Keratinocyte (primary cell): ENCODE data around the gene EGFL8. TPM values are rescaled to one million over a fixed set of nuclear protein-coding genes. Genes with fewer than 3 reads are reported as not detected.

Experiments
- DNase-seq: peaks from one replicate; pipeline ENCODE4 v3.0.0-alpha.2; 2011; ENCODE audit warnings: low read depth, missing footprints, low spot score
- FAIRE-seq: peaks from 2 replicates; lab custom pipeline; 2011; peaks lifted over from hg19 to GRCh38; lab: Jason Lieb, UNC
- H2AFZ ChIP-seq: 2 replicates; pipeline ENCODE4 v1.6.0; 2012; ENCODE audit warnings: low read length, control low read depth, inconsistent platforms; ENCODE audit not compliant: control insufficient read depth
- H3K27ac ChIP-seq: 2 replicates; pipeline ENCODE4 v1.5.1; 2011; ENCODE audit warnings: low read length; ENCODE audit not compliant: control insufficient read depth, insufficient read depth
- H3K27me3 ChIP-seq: 3 replicates; pipeline ENCODE4 v1.6.0; 2011; ENCODE audit warnings: low read length; ENCODE audit not compliant: control insufficient read depth, insufficient read depth; ENCODE audit errors: extremely low read depth
- H3K36me3 ChIP-seq, 2 experiments: 2 replicates in 1 of 2; 3 replicates in 1 of 2; pipeline ENCODE4 v1.5.1; 2011; ENCODE audit warnings: low read length in 2 of 2, mild to moderate bottlenecking in 1 of 2; ENCODE audit not compliant: control insufficient read depth in 2 of 2, insufficient read depth in 2 of 2; ENCODE audit errors: extremely low read depth in 1 of 2
- H3K4me1 ChIP-seq: 3 replicates; pipeline ENCODE4 v1.5.1; 2011; ENCODE audit warnings: low read length; ENCODE audit not compliant: control insufficient read depth, insufficient read depth; ENCODE audit errors: extremely low read depth
- H3K4me2 ChIP-seq: 3 replicates; pipeline ENCODE4 v1.6.0; 2011; ENCODE audit warnings: low read depth, low read length; ENCODE audit not compliant: control insufficient read depth, insufficient read depth; ENCODE audit errors: extremely low read depth
- H3K4me3 ChIP-seq, 3 experiments: fragments of 200-600 bp in 1 of 3; sonication (generic) in 1 of 3; 2 replicates in 2 of 3; 3 replicates in 1 of 3; pipeline ENCODE4 v1.5.1; 2011 to 2016; ENCODE audit warnings: low read length in 3 of 3, mild to moderate bottlenecking in 3 of 3, control low read depth in 2 of 3, inconsistent platforms in 1 of 3, low read depth in 1 of 3, mixed read lengths in 1 of 3, mixed run types in 1 of 3, moderate library complexity in 1 of 3; ENCODE audit not compliant: control insufficient read depth in 2 of 3, insufficient read depth in 2 of 3; ENCODE audit errors: extremely low read depth in 1 of 3
- H3K79me2 ChIP-seq: 2 replicates; pipeline ENCODE4 v1.6.0; 2012; ENCODE audit warnings: low read length; ENCODE audit not compliant: control insufficient read depth, insufficient read depth
- H3K9ac ChIP-seq: 3 replicates; pipeline ENCODE4 v1.6.0; 2011; ENCODE audit warnings: low read length; ENCODE audit not compliant: control insufficient read depth, insufficient read depth; ENCODE audit errors: extremely low read depth
- H3K9me1 ChIP-seq: 3 replicates; pipeline ENCODE4 v1.6.0; 2011; ENCODE audit warnings: low read length; ENCODE audit not compliant: control insufficient read depth, insufficient read depth; ENCODE audit errors: extremely low read depth
- H3K9me3 ChIP-seq: 2 replicates; pipeline ENCODE4 v1.5.1; 2012; ENCODE audit warnings: low read depth, low read length; ENCODE audit not compliant: control insufficient read depth
- H4K20me1 ChIP-seq: 3 replicates; pipeline ENCODE4 v1.6.0; 2011; ENCODE audit warnings: low read length; ENCODE audit not compliant: control insufficient read depth, insufficient read depth; ENCODE audit errors: extremely low read depth
- EZH2 ChIP-seq: IDR thresholded peaks from one replicate; pipeline ENCODE4 v1.6.1; 2012; ENCODE audit warnings: inconsistent platforms, mild to moderate bottlenecking, low read length, moderate library complexity
- dilution Hi-C: fragments of 300-500 bp; cut with MboI; formaldehyde crosslinking; loops from one replicate; pipeline ENCODE4 v1.7.0; 2020; ENCODE audit warnings: low sequenced_read_pairs; ENCODE audit not compliant: extremely low pct_ligation_motif_present
- polyA plus RNA-seq, 5 experiments: library from polyadenylated mRNA; depleted of rRNA in 3 of 5; stranded (reverse) in 3 of 5; stranded (forward) in 1 of 5; unstranded in 1 of 5; fragments of >200 nt; gene quantifications; 1 replicate in 1 of 5; 2 replicates in 3 of 5; 3 replicates in 1 of 5; pipeline versions ENCODE4 v1.2.1 to v1.2.3, GENCODE V29; 2011 to 2012; ENCODE audit warnings: missing spikeins in 2 of 5, low read depth in 1 of 5, low replicate concordance in 1 of 5
- TF ChIP-seq, protein P1 (sequence below), 3 experiments: IDR thresholded peaks in 1 of 3; conservative IDR thresholded peaks in 1 of 3; optimal IDR thresholded peaks in 1 of 3; 2 replicates in 2 of 3; 3 replicates in 1 of 3; pipeline versions ENCODE3 to v1.5.1; 2011; ENCODE audit warnings: low read length in 3 of 3, mild to moderate bottlenecking in 3 of 3, moderate library complexity in 2 of 3, control low read depth in 1 of 3, inconsistent platforms in 1 of 3; ENCODE audit not compliant: insufficient read depth in 2 of 3; ENCODE audit errors: extremely low read depth in 1 of 3

Gene EGFL8
- polyA plus RNA-seq, 1 donor (not counting 4 experiments of a cell fraction or from before 2014, with no cell fraction given): 3.7 TPM

DNA sequence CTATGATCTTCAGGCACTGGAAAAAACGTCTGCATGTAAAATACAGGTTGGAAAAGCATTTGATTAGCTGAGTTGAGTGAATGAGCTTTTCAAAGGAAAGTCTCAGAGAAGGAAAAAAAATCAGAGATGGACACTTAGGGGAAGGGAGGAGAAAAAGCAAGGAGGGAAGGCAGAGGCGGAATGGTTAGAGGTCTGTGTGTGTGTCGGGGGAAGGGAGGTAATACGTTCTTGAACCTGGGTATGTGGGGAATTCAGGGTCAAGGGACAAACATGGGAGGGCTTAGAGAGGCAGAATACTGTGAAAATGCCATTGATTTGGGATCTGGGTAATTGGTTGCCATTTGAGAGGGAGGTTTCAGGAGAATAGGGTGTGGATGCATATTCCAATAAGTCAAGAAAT, 17.7 kb upstream of the EGFL8 start:
- dilution Hi-C loops: no loop called here
- Histone ChIP-seq H3K79me2 (no peaks in the 10 kb centered on the region), H3K27me3 (peaks cover 4% of the 10 kb centered on the region), H3K9me1 (no peaks in the 10 kb centered on the region), H3K27ac (no peak overlapping the region), H4K20me1 (no peaks in the 10 kb centered on the region), H3K36me3 (no peaks in the 10 kb centered on the region), H3K4me3 (no peak overlapping the region), H2AFZ (no peak overlapping the region), H3K4me1 (no peaks in the 10 kb centered on the region), H3K9me3 (no peaks in the 10 kb centered on the region), H3K9ac (no peak overlapping the region), H3K4me2 (no peak overlapping the region)
- TF ChIP-seq, protein P1, sequence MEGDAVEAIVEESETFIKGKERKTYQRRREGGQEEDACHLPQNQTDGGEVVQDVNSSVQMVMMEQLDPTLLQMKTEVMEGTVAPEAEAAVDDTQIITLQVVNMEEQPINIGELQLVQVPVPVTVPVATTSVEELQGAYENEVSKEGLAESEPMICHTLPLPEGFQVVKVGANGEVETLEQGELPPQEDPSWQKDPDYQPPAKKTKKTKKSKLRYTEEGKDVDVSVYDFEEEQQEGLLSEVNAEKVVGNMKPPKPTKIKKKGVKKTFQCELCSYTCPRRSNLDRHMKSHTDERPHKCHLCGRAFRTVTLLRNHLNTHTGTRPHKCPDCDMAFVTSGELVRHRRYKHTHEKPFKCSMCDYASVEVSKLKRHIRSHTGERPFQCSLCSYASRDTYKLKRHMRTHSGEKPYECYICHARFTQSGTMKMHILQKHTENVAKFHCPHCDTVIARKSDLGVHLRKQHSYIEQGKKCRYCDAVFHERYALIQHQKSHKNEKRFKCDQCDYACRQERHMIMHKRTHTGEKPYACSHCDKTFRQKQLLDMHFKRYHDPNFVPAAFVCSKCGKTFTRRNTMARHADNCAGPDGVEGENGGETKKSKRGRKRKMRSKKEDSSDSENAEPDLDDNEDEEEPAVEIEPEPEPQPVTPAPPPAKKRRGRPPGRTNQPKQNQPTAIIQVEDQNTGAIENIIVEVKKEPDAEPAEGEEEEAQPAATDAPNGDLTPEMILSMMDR (optimal IDR thresholded peaks at IDR 0.05 in 1 of 3, IDR thresholded peaks at IDR 0.05 in 1 of 3, conservative IDR thresholded peaks at IDR 0.05 in 1 of 3; ENCODE audit: extremely low read depth in 1 of 3, insufficient read depth in 2 of 3, low read length in 3 of 3): no peak
- TF ChIP-seq EZH2: no peak
- DNase-seq (no peak), FAIRE-seq (no peak)

DNA sequence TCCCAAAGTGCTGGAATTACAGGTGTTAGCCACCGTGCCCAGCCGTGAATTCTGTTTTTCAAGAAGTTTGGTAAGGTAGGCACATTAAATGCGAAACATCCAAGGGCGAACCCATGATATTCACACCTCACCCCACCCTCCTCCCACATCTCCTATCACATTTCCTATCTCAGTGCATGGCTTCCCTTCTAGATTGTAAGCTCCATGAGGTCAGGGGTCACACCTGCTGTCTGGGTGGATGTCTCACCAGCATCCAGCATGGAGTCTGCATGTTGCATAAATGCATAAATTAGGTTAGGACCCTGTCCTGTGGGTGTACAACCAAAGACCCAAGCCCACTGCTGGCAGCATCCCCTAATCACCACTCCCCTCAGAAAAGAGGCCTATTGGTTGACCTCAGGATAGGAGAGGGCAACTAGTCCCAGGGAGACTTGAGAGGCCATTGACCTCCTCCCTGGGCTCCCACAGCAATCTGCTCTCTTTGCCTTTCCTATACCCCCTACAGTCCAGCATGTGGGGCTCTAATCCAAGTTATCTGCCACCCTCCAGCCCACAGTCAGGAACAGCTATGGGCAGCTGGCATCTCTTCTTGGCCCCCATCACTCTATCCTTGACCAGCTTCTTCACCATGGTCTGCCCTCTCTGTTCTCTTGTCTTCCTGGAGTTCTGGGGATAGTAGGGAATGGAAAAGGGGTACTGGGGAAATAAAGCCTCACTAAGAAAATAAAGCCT, 16.8 kb upstream of the EGFL8 start:
- Histone ChIP-seq H3K27me3 (peaks cover 4% of the 10 kb centered on the region), H2AFZ (no peak overlapping the region), H3K79me2 (no peaks in the 10 kb centered on the region), H3K9ac (no peak overlapping the region), H3K4me1 (peaks cover 4% of the 10 kb centered on the region), H3K9me1 (no peaks in the 10 kb centered on the region), H4K20me1 (no peaks in the 10 kb centered on the region), H3K9me3 (no peaks in the 10 kb centered on the region), H3K4me3 (no peak overlapping the region), H3K36me3 (no peaks in the 10 kb centered on the region), H3K27ac (no peak overlapping the region), H3K4me2 (peak overlapping the region; percentile 94)
- FAIRE-seq (no peak), DNase-seq (no peak)
- dilution Hi-C loops: no loop called here
- TF ChIP-seq, protein P1 (optimal IDR thresholded peaks at IDR 0.05 in 1 of 3, IDR thresholded peaks at IDR 0.05 in 1 of 3, conservative IDR thresholded peaks at IDR 0.05 in 1 of 3; ENCODE audit: extremely low read depth in 1 of 3, insufficient read depth in 2 of 3, low read length in 3 of 3): no peak
- no peak for TF ChIP-seq EZH2
